Activated naive CD4-positive, alpha-beta T cell treated with anti-CD3 and anti-CD28 coated beads, Interleukin-2, amount 50 U/mL, for 24 hours (primary cell): ENCODE results near the gene LRP1-AS.

Experiments
- H3K27ac Mint-ChIP-seq: one replicate; pipeline ENCODE4 v1.8.0; 2021; ENCODE audit warnings: mild to moderate bottlenecking, mixed read lengths
- H3K27me3 Mint-ChIP-seq: one replicate; pipeline ENCODE4 v1.8.0; 2021; ENCODE audit warnings: mixed read lengths
- H3K36me3 Mint-ChIP-seq: one replicate; pipeline ENCODE4 v1.8.0; 2021; ENCODE audit warnings: mixed read lengths
- H3K4me1 Mint-ChIP-seq: one replicate; pipeline ENCODE4 v1.8.0; 2021; ENCODE audit warnings: mixed read lengths
- H3K4me3 Mint-ChIP-seq: one replicate; pipeline ENCODE4 v1.8.0; 2021; ENCODE audit warnings: mild to moderate bottlenecking, mixed read lengths
- H3K9me3 Mint-ChIP-seq: one replicate; pipeline ENCODE4 v1.8.0; 2021; ENCODE audit warnings: mixed read lengths

Gene LRP1-AS

DNA sequence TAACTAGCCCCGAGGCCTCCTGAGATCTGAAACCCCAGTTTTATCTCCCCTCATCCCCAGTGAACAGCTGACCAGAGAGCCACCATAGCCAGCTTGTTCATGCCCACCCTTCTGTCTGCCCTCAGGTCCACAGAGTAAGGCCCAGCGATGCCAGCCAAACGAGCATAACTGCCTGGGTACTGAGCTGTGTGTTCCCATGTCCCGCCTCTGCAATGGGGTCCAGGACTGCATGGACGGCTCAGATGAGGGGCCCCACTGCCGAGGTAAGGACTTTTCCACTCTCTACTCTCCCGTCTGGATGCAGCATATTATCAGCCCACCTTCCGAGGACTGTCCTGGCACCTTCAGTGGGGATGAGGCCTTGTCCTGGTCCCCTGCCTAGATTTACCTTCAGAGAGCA lies 6.2 kb downstream of the LRP1-AS start:
- Mint-ChIP-seq H3K27ac (no peak overlapping the region), H3K36me3 (no peaks in the 10 kb centered on the region), H3K4me1 (peaks cover 7% of the 10 kb centered on the region), H3K9me3 (no peaks in the 10 kb centered on the region), H3K27me3 (no peaks in the 10 kb centered on the region), H3K4me3 (no peak overlapping the region)

DNA sequence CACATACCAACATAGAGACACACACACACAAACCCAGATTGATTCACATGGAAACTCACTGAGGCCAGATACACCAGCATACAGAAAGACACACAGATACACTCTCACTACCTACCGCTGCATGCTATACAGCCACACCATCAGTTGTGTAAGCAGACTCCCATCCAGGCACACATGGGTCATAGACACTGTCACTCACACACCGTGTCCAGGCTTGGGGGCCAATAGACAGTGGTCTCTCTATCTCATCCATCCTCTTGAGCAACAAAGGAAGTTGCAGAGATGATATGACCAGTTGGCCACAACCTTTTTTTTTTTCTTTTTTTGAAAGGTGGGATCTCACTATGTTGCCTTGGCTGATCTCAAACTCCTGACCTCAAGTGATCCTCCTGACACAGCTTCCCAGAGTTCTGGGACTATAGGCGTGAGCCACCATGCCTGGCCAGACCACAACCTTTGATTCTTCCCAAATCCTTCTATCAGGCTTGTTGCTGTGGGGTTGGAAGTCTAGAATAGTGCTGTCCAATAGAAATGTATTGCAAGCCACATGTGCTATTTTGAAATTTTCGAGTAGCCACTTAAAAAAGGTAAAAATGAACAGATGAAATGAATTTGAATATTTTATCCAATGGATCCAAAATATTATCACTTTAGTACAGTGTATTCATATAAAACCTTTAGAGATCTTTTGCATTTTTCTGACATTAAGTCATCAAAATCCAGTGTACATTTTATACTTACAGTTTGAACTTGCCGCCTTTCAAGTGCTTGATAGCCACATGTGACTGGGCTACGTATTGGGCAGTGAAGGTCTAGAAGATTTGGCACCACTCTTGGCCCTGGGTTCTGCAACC lies 7.4 kb downstream of the LRP1-AS start:
- Mint-ChIP-seq H3K9me3 (no peaks in the 10 kb centered on the region), H3K4me1 (peaks cover 7% of the 10 kb centered on the region), H3K27me3 (no peaks in the 10 kb centered on the region), H3K36me3 (no peaks in the 10 kb centered on the region), H3K4me3 (no peak overlapping the region), H3K27ac (no peak overlapping the region)

DNA sequence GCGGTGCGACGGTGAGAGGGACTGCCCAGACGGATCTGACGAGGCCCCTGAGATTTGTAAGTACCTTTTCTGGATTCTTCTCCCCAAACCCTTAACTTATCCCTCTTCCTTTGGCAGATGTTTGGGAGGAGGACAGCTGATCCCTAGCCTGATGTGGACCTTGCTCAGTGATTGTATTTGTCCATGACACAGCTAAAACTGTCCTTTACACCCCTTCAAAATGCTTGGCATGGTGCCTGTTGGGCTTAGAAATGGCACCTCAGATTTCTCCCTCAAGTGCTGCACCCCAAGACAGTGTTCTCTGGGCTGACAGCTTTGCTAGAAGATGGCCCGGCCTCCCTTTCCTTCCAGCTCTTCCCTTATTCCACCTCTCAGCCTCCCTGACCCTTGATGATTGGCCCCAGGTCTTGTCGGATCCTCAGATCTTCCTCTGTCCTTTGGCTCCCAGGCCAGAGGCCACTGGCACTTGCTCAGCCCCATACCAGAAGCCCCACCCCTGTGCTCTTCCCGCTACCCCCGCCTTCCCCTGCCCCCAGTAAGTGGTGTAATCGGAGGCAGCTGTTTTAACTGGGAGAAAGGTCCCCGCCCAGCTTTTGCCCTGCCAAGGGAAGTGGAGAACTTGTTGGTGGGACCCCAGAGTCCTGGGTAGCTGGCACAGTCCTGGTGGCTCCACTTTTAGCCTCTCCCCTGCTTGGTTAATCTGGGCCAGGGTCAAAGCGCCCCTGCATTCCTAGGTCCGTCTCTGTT lies 8.7 kb downstream of the LRP1-AS start:
- Mint-ChIP-seq H3K4me1 (peaks cover 7% of the 10 kb centered on the region), H3K36me3 (no peaks in the 10 kb centered on the region), H3K9me3 (no peaks in the 10 kb centered on the region), H3K27ac (no peak overlapping the region), H3K27me3 (no peaks in the 10 kb centered on the region), H3K4me3 (no peak overlapping the region)

DNA sequence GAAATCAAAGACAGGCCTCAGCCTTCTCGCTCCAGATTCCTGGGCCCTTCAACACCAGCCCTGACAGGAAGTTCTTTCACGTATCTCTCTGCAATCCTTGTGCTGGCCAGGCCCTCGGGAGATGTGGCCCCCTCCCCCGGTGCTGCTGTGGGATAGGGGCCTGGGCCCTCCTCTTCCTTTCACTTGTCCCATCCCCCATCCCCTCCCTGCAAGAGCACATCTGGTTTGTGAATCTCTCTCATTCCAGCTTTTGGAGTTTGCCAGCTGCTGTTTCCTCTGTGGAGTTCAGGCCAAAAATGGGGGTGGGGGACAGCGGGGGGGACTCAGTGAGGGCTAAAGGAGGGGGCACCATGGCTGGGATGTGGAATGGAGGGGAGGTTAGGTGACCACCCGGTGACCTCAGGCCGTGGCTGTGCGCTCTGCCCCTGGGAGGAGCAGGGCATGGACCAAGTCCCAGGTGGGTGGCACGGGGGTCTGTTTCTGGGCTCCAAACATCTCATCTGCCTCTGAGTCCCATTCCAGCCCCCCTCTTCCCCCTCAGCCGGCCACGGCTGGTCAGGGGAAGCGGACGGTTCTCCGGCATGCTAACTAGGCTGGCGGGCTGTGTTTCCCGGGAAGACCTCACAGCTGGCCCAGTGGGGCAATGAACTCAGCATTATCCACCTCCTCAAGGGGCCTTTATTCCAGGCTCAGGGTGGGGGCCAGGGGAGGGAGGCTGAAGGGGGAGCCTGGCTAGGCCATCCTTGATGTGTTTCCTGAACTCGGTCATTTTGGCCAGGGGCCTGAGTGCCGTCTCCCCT lies 11.7 kb downstream of the LRP1-AS start:
- H3K36me3 Mint-ChIP-seq = no peaks in the 10 kb centered on the region
- H3K4me1 Mint-ChIP-seq = no peaks in the 10 kb centered on the region
- H3K9me3 Mint-ChIP-seq = no peaks in the 10 kb centered on the region
- no peak overlapping the region for H3K27ac Mint-ChIP-seq
- no peaks in the 10 kb centered on the region for H3K27me3 Mint-ChIP-seq
- no peak overlapping the region for H3K4me3 Mint-ChIP-seq

DNA sequence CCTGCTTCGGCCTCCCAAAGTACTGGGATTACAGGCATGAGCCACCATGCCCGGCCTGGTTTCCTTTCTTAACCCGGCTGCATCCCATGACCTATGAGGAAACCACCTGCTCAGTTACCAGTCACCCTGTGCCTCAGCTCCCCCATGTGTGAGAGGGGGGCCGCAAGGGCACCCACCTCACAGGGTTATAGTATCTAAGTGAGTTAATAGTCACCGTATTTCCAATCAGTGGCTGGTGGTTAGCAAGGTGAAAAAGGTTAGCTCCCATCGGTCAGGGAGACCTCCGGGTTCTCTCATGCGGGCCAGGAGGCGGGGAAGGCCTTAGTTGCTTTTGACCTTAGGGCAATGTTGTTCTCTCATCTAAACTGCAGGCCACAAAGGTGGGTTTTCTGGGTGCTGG lies 12.5 kb downstream of the LRP1-AS start:
- Mint-ChIP-seq H3K27ac (no peak overlapping the region), H3K9me3 (no peaks in the 10 kb centered on the region), H3K27me3 (no peaks in the 10 kb centered on the region), H3K4me1 (no peaks in the 10 kb centered on the region), H3K4me3 (no peak overlapping the region), H3K36me3 (no peaks in the 10 kb centered on the region)

DNA sequence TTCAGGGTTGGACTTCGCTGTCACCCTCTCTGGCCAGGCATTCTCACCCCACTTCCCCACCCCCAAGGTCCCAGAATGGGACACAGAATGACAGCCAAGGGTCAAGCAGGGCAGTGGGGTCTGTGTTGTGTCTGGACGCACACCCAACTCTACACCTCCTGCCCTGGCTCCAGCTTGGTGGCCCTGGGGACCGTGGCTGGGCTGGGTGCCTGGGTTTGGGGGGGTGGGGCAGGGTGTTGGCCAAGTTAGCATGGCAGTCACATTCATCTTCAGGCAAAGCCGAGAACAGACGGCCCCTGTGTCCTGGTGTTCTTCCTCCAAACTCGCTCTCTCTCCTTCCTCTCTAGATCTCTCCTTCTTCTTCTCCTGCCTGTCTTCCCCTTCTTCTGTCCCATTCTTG lies 13.5 kb downstream of the LRP1-AS start:
- H3K4me3 Mint-ChIP-seq = no peak overlapping the region
- H3K27ac Mint-ChIP-seq = no peak overlapping the region
- no peaks in the 10 kb centered on the region for H3K9me3 Mint-ChIP-seq
- H3K27me3 Mint-ChIP-seq = no peaks in the 10 kb centered on the region
- no peaks in the 10 kb centered on the region for H3K4me1 Mint-ChIP-seq
- no peaks in the 10 kb centered on the region for H3K36me3 Mint-ChIP-seq

DNA sequence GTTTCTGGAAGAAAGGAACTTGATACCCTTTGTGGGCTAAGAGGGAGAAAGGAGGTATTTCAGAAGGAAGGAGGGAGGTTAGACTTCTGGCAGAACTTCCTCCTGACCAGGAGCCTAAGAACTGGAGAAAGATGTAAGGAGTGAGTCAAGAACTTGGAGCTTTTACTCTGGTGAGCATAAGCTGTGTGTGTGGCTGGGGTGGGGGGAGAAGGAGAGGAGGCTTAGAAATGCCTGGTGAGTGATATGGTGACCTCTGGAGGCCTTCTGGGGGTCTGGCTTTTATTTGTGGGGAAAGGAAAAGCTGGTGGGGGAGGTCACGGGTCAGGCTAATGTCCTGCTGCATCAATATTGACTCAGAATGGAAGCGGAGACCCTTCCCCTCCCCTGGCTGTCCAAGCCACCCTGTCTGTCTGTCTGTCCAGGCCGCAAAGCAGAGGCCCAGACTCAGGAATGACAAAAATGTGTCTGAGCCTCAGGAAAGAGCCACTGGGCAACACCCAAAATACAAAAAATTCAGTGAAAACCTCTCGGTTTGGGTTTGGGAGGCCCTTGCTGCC lies 14.3 kb downstream of the LRP1-AS start:
- no peaks in the 10 kb centered on the region for H3K9me3 Mint-ChIP-seq
- H3K4me3 Mint-ChIP-seq = no peak overlapping the region
- no peaks in the 10 kb centered on the region for H3K36me3 Mint-ChIP-seq
- no peak overlapping the region for H3K27ac Mint-ChIP-seq
- H3K4me1 Mint-ChIP-seq = no peaks in the 10 kb centered on the region
- H3K27me3 Mint-ChIP-seq = no peaks in the 10 kb centered on the region

DNA sequence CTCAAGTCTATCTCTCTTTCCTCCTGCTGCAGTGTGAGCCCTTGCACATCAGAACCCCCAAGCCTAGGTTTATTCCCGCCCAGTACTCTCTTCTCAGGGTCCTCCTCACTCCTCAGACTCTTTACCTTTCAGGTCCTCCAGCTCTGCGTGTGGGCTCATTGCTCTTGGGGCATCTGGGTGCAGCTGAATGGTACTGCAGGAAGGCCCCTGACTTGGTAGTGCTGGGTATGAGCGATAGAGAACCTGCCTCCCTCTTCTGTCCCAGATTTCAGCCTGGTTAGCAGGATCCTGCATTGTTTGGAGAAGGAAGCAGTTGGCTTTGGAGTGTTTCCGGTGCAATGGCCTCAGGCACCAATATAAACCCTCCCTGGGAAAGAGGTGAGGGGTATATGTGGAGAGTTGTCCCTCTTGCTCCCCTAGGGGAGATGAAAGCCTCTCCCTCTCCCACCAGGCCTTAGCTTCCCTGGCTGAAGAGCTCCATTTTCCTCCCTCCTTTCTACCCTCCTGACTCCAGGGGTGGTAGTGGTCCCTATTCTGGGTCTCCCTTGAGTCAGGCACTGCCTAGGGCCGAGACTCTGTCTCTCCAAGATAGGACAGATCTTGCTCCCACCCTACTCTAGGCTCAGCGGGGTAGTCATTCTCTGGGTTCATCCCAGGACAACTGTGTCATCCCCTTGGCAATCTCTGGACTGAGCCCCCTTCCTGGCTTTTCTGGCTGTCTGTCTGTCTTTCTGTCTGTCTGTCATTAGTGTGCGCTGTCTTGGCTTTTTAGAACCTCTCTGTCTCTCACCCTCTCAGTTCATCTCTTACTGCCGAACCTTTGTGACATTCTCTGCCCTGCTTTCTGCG lies 15.3 kb downstream of the LRP1-AS start:
- no peaks in the 10 kb centered on the region for H3K9me3 Mint-ChIP-seq
- H3K27me3 Mint-ChIP-seq = no peaks in the 10 kb centered on the region
- H3K27ac Mint-ChIP-seq = peak overlapping the region; percentile 9
- no peak overlapping the region for H3K4me3 Mint-ChIP-seq
- peaks cover 1% of the 10 kb centered on the region for H3K4me1 Mint-ChIP-seq
- no peaks in the 10 kb centered on the region for H3K36me3 Mint-ChIP-seq

DNA sequence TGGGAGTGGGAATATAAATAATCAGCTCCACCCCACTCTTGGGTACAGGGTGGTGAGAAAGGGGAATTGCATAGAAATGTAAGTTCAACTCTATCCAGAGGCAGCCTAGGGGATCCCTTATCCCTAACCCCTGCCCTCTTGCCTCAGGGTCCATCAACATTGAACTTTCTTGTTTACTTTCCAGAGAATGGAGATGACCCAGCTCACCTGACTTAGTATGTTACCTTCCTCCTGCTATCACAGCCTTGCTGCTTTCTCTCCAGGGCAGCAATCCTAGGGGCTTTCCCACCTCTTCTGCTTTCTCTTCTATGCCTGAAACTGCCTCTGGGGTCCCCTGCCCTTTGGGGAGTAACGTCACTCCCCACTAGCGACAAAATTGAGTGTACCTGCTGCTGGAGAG lies 16.5 kb downstream of the LRP1-AS start:
- peaks cover 7% of the 10 kb centered on the region for H3K4me1 Mint-ChIP-seq
- no peak overlapping the region for H3K4me3 Mint-ChIP-seq
- no peaks in the 10 kb centered on the region for H3K27me3 Mint-ChIP-seq
- no peak overlapping the region for H3K27ac Mint-ChIP-seq
- H3K36me3 Mint-ChIP-seq = no peaks in the 10 kb centered on the region
- no peaks in the 10 kb centered on the region for H3K9me3 Mint-ChIP-seq

DNA sequence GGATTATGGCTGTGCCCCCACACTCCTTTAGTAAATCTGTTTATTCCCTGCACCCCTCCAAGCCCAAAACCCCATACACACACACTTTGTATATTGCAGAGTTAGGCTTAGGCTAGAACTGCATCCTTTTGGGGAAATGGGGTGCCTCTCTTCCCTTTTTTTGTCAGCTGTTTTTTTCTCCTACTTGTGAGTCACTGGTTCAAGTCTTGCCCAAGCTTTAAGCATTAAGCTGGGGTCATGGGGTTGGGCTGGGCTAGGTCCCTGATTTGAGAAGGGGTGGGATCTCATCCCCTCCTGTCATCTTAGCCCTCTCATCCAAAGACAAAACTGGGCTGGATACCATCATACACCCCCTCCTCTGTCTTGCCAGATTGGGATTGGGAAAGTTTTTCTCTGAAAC lies 17.5 kb downstream of the LRP1-AS start:
- Mint-ChIP-seq H3K27ac (no peak overlapping the region), H3K36me3 (no peaks in the 10 kb centered on the region), H3K27me3 (no peaks in the 10 kb centered on the region), H3K4me3 (peak overlapping the region; percentile 27), H3K4me1 (peaks cover 7% of the 10 kb centered on the region), H3K9me3 (no peaks in the 10 kb centered on the region)

DNA sequence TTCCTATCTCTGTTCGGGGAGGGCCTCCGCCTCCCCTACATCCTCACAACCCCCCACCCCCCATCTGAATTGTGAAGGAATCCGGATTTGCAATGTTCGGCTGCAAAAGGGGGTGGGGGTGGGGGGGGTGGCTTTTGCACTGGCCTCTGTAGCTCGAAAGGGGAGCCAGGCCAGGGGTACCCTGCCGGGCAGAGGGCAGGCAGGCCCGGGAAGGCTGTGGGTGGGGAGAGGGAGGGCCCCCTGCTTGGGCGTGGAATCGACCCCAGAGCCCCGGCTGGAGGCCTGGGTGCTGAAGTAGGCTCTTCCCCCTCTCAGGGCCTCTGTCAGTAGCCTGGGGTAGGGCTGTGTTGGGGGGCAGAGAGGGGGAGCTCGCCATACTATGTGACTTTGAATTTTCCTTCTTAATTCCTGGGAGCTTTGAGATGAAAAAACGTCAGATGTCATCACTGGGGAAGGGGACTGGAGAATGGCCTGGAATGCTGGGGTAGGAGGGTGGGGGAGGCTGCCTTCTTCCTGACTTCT lies 18.0 kb downstream of the LRP1-AS start:
- Mint-ChIP-seq H3K4me3 (peak overlapping the region; percentile 27), H3K36me3 (no peaks in the 10 kb centered on the region), H3K4me1 (peaks cover 9% of the 10 kb centered on the region), H3K27ac (no peak overlapping the region), H3K27me3 (no peaks in the 10 kb centered on the region), H3K9me3 (no peaks in the 10 kb centered on the region)

DNA sequence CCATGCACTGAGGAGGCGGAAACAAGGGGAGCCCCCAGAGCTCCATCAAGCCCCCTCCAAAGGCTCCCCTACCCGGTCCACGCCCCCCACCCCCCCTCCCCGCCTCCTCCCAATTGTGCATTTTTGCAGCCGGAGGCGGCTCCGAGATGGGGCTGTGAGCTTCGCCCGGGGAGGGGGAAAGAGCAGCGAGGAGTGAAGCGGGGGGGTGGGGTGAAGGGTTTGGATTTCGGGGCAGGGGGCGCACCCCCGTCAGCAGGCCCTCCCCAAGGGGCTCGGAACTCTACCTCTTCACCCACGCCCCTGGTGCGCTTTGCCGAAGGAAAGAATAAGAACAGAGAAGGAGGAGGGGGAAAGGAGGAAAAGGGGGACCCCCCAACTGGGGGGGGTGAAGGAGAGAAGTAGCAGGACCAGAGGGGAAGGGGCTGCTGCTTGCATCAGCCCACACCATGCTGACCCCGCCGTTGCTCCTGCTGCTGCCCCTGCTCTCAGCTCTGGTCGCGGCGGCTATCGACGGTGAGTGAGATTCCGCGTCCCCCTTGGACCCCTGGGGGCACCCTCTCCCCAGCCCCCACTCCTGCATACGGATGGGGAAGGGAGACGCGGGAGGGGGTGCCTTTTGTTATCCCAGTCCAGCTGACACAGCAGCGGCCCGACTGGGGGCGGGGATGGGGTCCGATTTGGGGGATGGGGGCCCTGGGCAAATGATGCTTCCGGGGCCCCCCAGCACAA lies 18.7 kb downstream of the LRP1-AS start:
- Mint-ChIP-seq H3K9me3 (no peaks in the 10 kb centered on the region), H3K4me1 (peaks cover 12% of the 10 kb centered on the region), H3K36me3 (no peaks in the 10 kb centered on the region), H3K4me3 (peak overlapping the region; percentile 30), H3K27ac (no peak overlapping the region), H3K27me3 (no peaks in the 10 kb centered on the region)

DNA sequence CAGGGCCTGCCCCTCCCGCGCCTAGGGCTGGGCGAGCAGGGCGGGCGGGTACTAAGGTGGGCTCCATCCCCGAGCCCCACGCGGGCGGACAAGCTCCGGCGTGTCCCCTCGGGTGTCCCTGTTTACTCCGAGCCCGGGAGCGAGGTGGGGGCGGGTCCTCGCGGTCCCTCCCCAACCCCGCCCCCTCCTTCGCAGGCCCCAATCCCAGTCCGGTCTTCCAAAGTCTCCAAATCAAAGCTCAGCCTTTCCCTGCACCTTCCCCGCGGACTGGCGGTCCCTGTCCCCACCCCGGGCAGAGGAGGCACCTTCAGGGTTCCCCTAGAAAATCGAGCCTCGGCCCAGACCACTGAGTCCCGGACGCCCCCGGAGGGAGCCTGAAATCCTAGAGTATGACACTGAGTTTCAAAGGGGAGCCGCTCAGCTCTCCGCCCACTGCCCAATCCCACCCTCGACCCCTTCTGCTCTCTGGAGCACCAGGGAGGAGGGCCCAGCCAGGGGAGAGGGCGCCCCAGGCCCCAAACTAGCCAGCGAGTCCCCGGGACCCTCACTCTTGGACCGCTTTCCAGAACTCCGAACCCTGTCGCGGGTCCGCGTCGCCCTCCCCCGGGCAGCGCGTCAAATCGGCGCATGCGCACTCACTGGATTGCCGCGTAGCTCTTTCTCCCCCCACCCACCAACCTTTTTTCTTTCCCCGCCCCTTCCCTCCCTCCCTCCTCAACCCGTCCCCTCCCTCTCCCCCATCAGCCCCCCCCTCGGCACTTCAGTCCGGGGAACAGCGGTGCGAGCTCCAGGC lies 19.5 kb downstream of the LRP1-AS start, which contains the start of gene LRP1:
Gene LRP1 (plus strand): TSS at position 758 of the 793 bp plus-strand sequence. CDS start 482 bp downstream, outside the sequence.
- no peaks in the 10 kb centered on the region for H3K9me3 Mint-ChIP-seq
- peaks cover 12% of the 10 kb centered on the region for H3K4me1 Mint-ChIP-seq
- H3K36me3 Mint-ChIP-seq = no peaks in the 10 kb centered on the region
- peak within 1 kb of the TSS; percentile 66 for H3K27ac Mint-ChIP-seq
- no peaks in the 10 kb centered on the region for H3K27me3 Mint-ChIP-seq
- H3K4me3 Mint-ChIP-seq = peak within 1 kb of the TSS; percentile 87
